Activated T-helper 1 cell treated with anti-CD3 and anti-CD28 coated beads, Interleukin-12 subunit alpha, Interleukin-12 subunit beta, Interleukin-2, Interleukin-4 antibody, amounts not matched to agents 30 ng/mL and 10 ng/mL and 1 ng/mL, durations not matched to agents 14 hours and 24 hours and 36 hours (primary cell): ENCODE data around the gene NCS1. TPM values are rescaled to one million over a fixed set of nuclear protein-coding genes. Genes with fewer than 3 reads are reported as not detected.

Experiments
- DNase-seq: peaks from one replicate; pipeline ENCODE4 v3.0.0; 2021; ENCODE audit warnings: low spot score
- H3K27ac Mint-ChIP-seq: one replicate; pipeline ENCODE4 v1.8.0; 2021; ENCODE audit warnings: mild to moderate bottlenecking, mixed read lengths
- H3K27me3 Mint-ChIP-seq: one replicate; pipeline ENCODE4 v1.8.0; 2022; ENCODE audit warnings: mild to moderate bottlenecking, moderate library complexity, mixed read lengths; ENCODE audit not compliant: insufficient read depth
- H3K36me3 Mint-ChIP-seq: one replicate; pipeline ENCODE4 v1.8.0; 2021; ENCODE audit warnings: low read depth, mixed read lengths
- H3K4me1 Mint-ChIP-seq: one replicate; pipeline ENCODE4 v1.8.0; 2021; ENCODE audit warnings: low read depth, mixed read lengths
- H3K4me3 Mint-ChIP-seq: one replicate; pipeline ENCODE4 v1.8.0; 2021; ENCODE audit warnings: mild to moderate bottlenecking, moderate library complexity, mixed read lengths
- H3K9me3 Mint-ChIP-seq: one replicate; pipeline ENCODE4 v1.8.0; 2021; ENCODE audit warnings: mixed read lengths
- intact Hi-C: fragments of 100-400 bp; cut with micrococcal nuclease; formaldehyde crosslinking; loops from one replicate; pipeline ENCODE4 v1.15.1; 2024
- total RNA-seq: library from RNA; stranded (reverse); gene quantifications from 2 replicates; pipeline ENCODE4 v1.2.3, GENCODE V29; 2022

Gene NCS1
- total RNA-seq, 1 donor from 2014 or later, result 3.9 TPM

DNA sequence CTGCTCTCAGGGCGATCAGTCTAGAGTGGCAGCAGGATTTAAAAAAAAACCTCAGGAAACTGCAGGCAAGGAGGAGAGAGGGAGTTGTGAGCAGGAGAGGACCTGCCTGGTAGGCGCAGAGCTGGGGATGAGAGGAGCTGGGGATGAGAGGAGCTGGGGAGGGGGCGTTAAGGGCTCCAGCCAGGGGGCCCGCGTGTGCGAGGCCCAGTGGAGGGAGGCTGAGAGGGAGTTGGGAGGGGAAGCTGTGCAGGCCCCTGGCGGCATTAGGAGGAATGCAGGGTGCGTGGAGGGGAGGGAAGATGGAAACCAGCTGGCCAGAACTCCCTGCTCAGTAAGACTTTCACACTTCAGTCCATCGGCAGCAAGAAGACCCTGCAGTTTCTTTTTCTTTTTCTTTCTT lies 48.1 kb downstream of the NCS1 start:
- no peak for DNase-seq
- no peaks in the 10 kb centered on the region for H3K4me1 Mint-ChIP-seq
- H3K27ac Mint-ChIP-seq, result no peak overlapping the region
- no peaks in the 10 kb centered on the region for H3K9me3 Mint-ChIP-seq
- H3K36me3 Mint-ChIP-seq, result no peaks in the 10 kb centered on the region
- H3K27me3 Mint-ChIP-seq, result no peaks in the 10 kb centered on the region
- no peak overlapping the region for H3K4me3 Mint-ChIP-seq
- intact Hi-C loops, result no loop called here

DNA sequence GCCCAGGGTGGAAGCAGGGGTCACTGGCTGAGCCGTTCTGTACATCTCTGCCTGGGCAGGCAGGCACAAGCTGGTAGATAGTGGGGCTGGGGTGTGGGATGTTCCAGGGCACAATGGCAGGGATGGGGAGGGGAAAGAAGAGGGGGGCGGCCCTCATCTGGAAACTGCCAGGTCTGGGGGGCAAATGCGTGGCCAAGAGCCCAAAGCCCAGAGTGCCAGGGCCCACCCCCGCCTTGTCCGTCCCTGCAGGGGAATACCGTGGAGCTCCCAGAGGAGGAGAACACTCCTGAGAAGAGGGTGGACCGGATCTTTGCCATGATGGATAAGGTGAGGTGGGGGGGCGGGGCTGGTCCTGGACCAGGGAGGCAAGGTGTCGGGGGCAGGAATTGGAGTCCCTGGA lies 50.6 kb downstream of the NCS1 start:
- no peaks in the 10 kb centered on the region for H3K9me3 Mint-ChIP-seq
- no peaks in the 10 kb centered on the region for H3K27me3 Mint-ChIP-seq
- H3K4me1 Mint-ChIP-seq, result no peaks in the 10 kb centered on the region
- no peak for DNase-seq
- no peaks in the 10 kb centered on the region for H3K36me3 Mint-ChIP-seq
- intact Hi-C loops, result no loop called here
- no peak overlapping the region for H3K27ac Mint-ChIP-seq
- no peak overlapping the region for H3K4me3 Mint-ChIP-seq

DNA sequence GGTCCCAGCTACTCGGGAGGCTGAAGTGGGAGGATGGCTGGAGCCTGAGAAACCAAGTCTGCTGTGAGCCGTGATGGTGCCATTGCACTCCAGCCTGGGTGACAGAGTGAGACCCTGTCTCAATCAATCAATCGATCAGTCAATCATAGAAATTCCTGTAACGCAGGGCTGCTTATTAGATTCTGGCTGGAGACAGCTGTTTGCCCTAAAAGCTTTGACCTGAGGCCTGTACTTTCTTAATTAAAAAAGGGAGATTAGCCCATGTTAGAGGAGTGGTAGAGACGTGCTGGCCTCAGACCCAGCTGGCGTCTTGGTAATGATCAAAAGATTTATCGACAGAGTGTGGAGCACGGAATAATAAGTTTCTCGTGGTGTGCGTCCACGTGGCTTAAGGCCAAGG lies 52.9 kb downstream of the NCS1 start:
- no peak overlapping the region for H3K4me3 Mint-ChIP-seq
- no peaks in the 10 kb centered on the region for H3K36me3 Mint-ChIP-seq
- DNase-seq, result no peak
- H3K9me3 Mint-ChIP-seq, result no peaks in the 10 kb centered on the region
- H3K27ac Mint-ChIP-seq, result no peak overlapping the region
- no peaks in the 10 kb centered on the region for H3K4me1 Mint-ChIP-seq
- no peaks in the 10 kb centered on the region for H3K27me3 Mint-ChIP-seq
- intact Hi-C loops, result no loop called here

DNA sequence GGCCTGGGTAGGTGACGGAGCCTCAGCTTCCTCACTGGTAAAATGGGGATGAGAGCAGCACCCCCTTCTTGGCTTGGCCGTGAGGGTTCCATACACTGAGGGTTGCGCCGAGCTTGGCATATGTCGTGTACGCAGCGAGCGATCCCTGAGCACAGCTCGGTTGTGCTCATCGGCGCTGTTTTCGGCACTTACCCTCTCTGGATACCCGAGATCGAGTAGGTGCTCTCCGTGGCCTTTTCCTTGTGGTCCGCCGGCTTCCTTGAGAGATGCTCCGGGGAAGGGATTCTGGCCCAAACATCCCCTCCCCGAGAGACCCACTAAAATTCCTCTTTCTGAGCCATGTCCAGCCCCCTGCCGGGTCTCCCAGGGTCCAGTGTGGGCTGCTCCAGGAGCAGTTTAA lies 53.4 kb downstream of the NCS1 start:
- H3K36me3 Mint-ChIP-seq, result no peaks in the 10 kb centered on the region
- H3K9me3 Mint-ChIP-seq, result no peaks in the 10 kb centered on the region
- H3K27ac Mint-ChIP-seq, result no peak overlapping the region

DNA sequence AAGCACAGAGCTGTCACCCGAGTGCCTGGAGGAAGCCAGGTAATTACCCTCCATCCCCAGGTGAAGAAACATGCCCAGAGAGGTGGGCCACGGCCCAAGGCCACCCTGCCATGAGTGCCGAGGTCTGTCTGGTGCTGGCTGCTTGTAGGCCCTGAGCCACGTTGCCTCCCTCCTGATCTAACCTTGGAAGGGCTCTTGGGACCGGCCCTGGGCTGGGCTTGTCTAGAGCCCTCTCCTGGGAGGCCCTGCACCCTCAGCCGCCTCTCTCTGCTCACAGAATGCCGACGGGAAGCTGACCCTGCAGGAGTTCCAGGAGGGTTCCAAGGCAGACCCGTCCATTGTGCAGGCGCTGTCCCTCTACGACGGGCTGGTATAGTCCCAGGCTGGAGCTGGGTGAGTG lies 53.9 kb downstream of the NCS1 start:
- Mint-ChIP-seq H3K4me1 (no peaks in the 10 kb centered on the region), H3K36me3 (no peaks in the 10 kb centered on the region), H3K27ac (no peak overlapping the region), H3K4me3 (no peak overlapping the region), H3K27me3 (no peaks in the 10 kb centered on the region), H3K9me3 (no peaks in the 10 kb centered on the region)
- intact Hi-C loops, result no loop called here
- DNase-seq, result no peak

More for the DNA sequence above, 53.4 kb downstream of the NCS1 start:
- Mint-ChIP-seq H3K27me3 (no peaks in the 10 kb centered on the region), H3K4me3 (no peak overlapping the region), H3K4me1 (no peaks in the 10 kb centered on the region)
- DNase-seq, result no peak
- intact Hi-C loops, result no loop called here

DNA sequence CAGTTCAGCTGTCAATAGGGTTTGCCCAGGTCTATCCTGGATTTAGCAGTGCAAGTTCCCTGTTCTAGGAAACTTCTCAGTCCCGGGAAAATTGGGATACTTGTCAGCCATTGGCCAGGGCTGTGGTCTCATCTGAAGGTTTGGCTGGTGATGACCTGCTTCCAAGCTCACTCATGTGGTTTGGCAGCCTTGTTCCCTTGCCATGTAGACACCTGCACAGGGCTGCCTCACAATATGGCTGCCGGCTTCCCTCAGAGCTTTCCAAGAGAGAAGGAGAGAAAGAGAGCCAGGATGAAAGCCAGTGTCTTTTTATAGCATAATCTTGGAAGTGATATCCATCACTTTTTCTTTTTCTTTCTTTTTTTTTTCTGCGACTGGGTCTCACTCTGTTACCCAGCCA lies 55.6 kb downstream of the NCS1 start:
- DNase-seq, result no peak
- intact Hi-C loops, result no loop called here
- Mint-ChIP-seq H3K27me3 (no peaks in the 10 kb centered on the region), H3K4me3 (no peak overlapping the region), H3K9me3 (no peaks in the 10 kb centered on the region), H3K36me3 (no peaks in the 10 kb centered on the region), H3K4me1 (no peaks in the 10 kb centered on the region), H3K27ac (no peak overlapping the region)

DNA sequence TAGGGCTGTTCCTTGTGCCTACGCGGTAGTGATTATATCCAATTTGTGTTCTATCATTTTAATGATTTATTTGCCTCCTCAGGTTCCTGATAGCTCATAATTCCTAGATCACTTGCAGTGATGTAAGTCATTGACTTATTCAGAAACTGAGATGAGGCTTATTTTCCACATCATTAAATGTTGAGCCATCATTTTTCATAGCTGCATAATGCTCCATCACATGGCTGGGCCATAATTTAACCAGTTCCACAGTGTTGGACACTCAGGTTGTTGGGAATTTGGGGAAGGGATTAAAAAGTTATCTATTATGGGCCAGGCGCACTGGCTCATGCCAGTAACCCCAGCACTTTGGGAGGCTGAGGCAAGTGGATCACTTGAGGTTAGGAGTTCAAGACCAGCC lies 57.6 kb downstream of the NCS1 start:
- no peak overlapping the region for H3K4me3 Mint-ChIP-seq
- no peaks in the 10 kb centered on the region for H3K27me3 Mint-ChIP-seq
- DNase-seq, result no peak
- H3K36me3 Mint-ChIP-seq, result no peaks in the 10 kb centered on the region
- H3K27ac Mint-ChIP-seq, result no peak overlapping the region
- intact Hi-C loops, result no loop called here
- no peaks in the 10 kb centered on the region for H3K4me1 Mint-ChIP-seq
- no peaks in the 10 kb centered on the region for H3K9me3 Mint-ChIP-seq

DNA sequence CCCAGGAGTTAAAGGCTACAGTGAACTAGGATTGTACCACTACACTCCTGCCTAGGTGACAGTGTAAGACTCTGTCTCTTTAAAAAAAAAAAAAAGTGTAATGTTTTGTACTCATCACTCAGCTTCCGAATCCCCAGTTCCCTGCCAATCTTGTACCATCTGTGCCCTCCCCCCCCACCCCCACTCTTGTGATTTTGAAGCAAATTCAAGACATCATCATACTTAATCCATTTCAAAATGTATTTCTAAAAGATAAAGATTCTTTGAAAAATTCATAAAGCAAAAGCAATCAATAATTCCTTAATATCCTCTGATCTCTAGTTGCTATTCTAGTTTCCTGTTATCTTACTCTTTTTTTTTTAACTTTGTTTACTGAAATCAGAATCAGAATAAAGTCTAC lies 58.4 kb downstream of the NCS1 start:
- intact Hi-C loops, result no loop called here
- no peaks in the 10 kb centered on the region for H3K36me3 Mint-ChIP-seq

DNA sequence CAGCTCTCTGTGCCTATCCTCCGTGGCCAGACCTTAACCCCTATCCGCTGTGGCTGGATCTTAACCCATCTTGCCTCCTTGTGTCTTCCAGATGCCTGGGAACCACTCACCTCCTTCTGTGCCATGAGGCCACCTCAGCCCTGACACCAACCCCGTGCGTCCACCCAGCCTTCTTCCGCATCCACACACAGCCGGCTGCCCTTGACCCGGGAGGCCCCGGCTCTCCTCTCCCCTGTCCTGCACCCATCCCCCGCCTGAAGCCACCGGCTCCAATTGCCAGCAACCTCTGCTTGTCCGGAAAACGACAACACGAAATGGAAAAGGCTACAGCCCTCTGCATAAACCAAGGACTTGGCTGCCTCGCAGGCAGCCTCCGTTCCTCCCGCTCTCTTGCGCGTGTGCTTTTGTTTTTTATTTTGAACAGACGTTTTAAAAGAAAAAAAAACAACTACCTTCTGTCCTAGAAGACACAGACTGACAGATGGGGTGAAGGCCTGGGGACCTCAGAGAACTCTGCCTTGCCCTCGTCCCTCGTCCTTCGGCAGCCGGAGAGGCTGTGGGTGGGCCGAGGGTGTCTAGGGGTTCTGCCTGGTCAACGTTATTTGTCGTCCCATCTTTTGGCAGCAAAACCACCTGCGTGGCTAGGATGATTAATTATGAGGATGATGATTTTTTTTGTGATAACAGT lies 60.8 kb downstream of the NCS1 start:
- Mint-ChIP-seq H3K27ac (no peak overlapping the region), H3K36me3 (no peaks in the 10 kb centered on the region), H3K9me3 (no peaks in the 10 kb centered on the region), H3K27me3 (no peaks in the 10 kb centered on the region), H3K4me1 (peaks cover 4% of the 10 kb centered on the region), H3K4me3 (no peak overlapping the region)
- DNase-seq, result no peak
- intact Hi-C loops, result no loop called here

More for the DNA sequence above, 58.4 kb downstream of the NCS1 start:
- H3K4me1 Mint-ChIP-seq, result no peaks in the 10 kb centered on the region
- no peaks in the 10 kb centered on the region for H3K27me3 Mint-ChIP-seq
- no peak for DNase-seq
- no peaks in the 10 kb centered on the region for H3K9me3 Mint-ChIP-seq
- no peak overlapping the region for H3K27ac Mint-ChIP-seq
- H3K4me3 Mint-ChIP-seq, result no peak overlapping the region

DNA sequence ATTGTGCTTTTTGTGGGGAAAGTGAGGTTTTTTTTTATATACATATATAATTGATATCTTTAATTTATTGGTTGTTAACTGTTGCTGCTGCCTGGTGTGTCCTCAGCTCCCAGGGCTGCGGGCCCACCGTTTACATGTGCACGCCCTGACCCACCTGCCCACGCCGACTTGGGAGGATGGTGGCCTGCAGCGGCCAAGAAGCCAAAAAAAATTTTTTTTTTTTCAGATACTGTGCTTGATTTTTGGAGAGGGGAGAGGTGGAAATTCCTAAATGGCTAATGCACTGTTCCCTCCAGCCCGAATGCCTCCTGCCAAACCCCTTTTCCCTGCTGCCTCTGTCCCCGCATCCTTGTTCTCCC lies 61.4 kb downstream of the NCS1 start:
- Mint-ChIP-seq H3K27me3 (peaks cover 2% of the 10 kb centered on the region), H3K4me1 (peaks cover 4% of the 10 kb centered on the region), H3K27ac (no peak overlapping the region), H3K9me3 (no peaks in the 10 kb centered on the region), H3K36me3 (no peaks in the 10 kb centered on the region), H3K4me3 (no peak overlapping the region)
- no peak for DNase-seq
- intact Hi-C loops, result no loop called here

DNA sequence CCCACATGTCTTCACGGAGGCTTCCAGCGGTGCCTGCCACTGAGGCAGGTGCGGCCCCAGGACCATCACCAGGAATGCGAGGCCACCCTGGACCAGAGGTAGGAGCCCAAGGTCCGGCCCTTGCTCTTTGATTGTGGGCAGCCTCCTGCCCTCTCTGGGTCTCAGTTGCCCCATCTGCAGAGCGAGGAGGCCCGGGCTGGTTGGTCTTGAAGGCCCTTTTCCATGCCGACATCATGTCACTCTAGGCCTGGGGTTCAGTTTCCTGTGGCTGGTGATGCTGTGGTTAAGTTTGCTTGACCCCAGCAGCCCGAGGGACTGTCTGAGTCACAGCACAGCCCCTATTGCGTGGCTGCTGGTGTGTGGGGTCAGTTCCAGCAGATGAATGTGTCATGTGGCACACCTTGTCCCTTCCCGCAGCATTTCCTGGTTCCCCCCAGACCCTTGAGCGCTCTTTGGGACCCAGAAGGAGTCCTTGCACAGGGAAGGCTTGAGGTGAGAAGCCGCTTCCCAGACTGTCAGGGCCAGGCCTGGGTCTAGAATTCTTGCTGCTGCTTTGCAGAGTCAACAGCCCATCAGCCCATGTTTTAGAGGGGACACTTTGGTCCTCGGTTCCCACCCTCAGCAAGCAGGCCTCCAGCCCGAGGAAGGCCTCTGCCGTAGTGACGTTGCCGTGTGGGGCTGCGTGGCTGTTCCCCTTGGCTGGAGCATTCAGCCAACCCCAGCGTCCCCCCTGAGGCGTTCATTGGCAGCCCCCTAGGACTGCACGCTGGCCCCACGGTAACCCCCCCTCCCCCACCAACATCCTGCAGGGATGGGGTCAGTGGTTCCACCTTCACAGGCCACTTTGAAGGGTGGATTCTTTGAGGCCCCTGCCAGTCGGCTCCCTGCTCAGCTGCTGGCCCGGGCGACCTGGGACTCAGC lies 62.4 kb downstream of the NCS1 start:
- Mint-ChIP-seq H3K27ac (no peak overlapping the region), H3K27me3 (peaks cover 2% of the 10 kb centered on the region), H3K9me3 (no peaks in the 10 kb centered on the region), H3K4me3 (no peak overlapping the region), H3K36me3 (no peaks in the 10 kb centered on the region), H3K4me1 (peaks cover 6% of the 10 kb centered on the region)
- DNase-seq, result no peak
- intact Hi-C loops, result loop anchor here (5.0 kb wide), 1 partner anchor 412 kb away; the partner anchor contains the start of gene TOR1A

DNA sequence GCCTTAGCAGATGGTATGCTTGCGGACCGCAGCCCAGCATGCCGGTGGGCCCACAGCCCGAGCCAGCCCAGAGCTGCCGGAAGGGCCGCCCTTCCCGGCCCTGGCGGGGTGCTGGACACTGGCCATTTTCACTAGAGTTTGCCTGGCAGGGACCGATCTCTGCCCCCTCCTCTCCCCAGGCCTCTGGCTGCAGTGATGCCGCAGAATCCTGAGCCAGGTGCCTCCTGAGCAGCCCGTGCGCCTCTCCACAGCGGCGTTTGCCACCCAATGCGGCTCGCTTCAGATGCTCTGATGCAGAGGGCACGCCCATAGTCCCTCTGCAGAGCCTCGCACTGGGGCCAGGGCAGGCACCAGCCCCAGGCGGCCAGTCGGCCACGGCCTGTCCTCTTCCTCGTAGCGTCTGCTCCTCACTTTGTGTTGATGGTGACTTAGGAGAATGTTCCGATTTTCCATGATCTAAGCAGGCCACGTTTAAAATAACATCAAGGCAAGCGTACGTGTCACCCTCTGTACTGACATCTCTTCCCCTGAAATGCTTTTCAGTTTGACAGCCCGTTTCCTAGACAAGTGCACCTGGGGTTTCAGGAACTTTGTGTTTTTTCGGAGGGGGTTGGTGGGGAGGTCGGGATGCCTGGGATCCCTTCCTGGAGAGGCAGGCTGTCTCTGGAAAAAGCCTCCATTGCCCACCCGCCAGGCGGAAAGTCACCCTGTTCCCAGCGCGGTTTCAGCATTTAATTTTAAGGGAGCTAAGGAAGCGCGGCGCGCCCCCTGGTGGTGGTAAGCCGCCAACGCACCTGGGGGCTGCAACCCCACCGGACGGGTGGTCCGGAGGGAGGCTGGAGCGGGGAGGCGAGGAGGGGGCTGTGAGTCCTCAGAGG lies 63.6 kb downstream of the NCS1 start:
- H3K9me3 Mint-ChIP-seq, result no peaks in the 10 kb centered on the region
- no peak overlapping the region for H3K4me3 Mint-ChIP-seq
- H3K27me3 Mint-ChIP-seq, result peaks cover 2% of the 10 kb centered on the region
- DNase-seq, result peak; percentile 59
- intact Hi-C loops, result loop anchor here (1.0 to 5.0 kb wide), 2 partner anchors 128 to 413 kb away; partner anchors contain the start of gene TOR1A
- H3K27ac Mint-ChIP-seq, result no peak overlapping the region
- H3K4me1 Mint-ChIP-seq, result peaks cover 18% of the 10 kb centered on the region
- no peaks in the 10 kb centered on the region for H3K36me3 Mint-ChIP-seq
